HG02885 (cell line): ENCODE measurements around the gene ANAPC15.
A peak's percentile ranks its signal among the peaks of the same experiment; 100 is the strongest.

Source experiments
- ATAC-seq: cut with Tn5 transposase; IDR thresholded peaks from one replicate; pipeline ENCODE4 v1.9.1; 2021; ENCODE audit warnings: mild to moderate bottlenecking; ENCODE audit not compliant: unreplicated experiment, poor library complexity

ANAPC15 gene

DNA sequence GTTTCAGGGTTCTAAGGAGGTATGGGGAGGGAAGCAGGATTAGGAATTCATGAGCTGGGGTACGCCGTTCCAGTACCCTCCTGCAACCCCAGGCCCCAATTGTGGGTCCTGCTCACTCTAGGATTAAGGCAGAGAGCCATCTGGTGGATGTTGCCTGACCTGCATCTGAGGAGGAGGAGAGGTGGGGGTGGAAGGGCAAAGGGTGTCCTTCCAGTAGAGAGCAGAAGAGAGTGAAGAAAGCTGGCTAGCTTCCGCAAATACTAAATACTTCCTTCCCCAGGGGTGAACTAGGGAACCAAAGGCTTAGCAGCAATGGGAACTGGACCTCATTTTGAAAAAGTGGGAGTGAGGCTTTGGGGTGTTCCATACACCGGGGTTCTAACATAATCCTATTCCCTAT lies 21.2 kb downstream of the ANAPC15 start:
- peak; percentile 59 for ATAC-seq

DNA sequence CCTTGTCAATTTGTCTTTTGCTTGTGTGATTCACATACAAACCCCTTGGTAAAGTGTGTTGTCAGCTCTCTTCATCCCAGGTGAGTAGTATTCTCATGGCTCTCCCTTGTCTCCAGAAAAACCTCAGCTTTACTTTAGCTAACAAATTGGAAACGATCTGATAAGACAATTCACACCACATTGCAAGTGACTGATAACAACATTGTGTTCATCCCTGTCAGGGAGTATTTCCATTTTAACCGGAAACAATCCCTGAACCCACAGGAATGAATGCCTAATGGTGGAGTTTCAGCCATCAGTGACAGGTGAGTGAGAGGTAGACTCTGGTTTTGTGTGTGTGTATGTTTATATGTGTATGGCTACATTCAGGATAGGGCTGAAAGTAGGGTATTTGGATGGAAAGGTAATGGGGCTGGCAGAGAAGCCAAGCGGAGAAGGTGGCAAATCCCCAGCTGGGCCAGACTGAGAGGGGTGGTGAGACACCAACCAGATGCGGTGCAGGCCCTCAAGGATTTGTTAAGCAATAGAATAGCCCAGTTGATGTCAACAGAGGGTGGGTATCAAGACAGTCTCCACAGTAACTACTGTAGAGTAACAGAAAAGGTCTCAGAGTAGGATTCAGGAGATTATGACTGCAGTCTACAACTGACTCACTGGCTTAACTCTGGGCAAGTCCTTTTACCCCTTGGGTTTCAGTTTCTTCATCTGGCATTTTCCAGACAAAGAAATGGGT lies 24.3 kb downstream of the ANAPC15 start:
- no peak for ATAC-seq

DNA sequence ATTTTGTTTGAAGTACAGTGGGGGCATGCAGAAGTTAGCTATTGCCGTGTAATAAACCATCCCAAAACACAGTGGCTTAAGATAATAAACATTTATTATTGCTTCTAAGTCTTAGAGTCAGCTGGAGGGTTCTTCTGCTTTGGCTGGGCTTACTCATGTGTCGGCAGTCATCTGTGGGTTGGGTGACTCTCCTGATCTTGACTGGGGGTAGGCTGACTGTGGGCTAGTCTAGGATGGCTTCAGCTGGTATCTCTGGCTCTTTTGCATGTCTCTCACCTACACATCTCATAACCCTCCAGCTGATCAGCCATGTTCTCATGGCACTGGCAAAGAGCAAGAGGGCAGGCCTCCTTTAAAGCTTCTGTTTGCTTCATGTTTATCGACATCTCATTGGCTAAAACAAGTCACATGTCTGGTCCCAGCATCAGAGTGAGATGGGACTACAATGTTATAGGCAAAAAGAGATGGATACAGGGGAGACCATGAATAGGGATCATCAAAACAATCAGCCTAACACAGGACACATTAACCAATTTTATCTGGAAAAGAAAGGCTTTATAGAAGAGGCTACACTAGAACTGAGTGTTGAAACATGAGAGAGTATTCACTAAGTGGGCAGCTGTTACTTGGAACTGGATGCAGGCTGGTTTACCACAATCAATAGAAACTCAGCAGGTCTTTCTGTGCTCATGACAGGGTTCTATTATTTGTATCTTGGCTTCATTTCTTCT lies 26.7 kb downstream of the ANAPC15 start:
- no peak for ATAC-seq

DNA sequence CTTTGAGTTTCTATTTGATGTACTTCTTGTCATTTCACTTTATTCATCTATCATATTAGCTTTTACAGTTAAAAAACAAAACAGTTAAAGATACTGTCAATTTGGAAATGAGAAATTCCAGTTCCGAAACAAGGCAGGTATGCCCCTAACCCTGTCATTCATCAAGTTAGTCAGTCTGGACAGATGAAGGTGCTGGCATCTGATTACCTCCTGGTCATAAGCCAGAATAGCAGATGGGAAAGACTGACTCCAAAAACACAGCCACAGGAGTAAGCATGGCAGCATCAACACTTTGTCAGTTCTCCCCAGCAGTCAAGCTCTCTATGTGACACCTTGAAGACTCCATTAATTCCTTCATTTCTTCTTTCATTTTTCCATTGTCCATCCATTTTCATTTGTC lies 27.5 kb downstream of the ANAPC15 start:
- ATAC-seq = no peak

DNA sequence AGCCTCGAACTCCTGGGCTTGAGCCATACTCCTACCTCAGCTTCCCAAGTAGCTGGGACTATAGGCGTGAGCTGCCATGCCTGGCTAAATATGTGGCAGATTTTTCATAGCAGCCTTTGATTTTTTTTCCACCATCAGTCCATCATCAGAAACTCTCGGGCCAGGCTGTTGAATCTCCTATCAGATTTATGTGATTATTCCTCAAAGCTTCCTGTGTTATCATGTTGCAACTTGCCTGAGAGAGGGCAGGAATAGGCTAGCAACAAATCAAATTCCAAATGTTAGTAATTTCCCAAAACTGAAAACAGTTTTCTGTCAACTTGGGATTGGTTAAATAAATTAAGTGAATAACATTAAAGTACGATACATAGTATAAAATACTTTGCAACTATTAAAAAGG lies 28.4 kb downstream of the ANAPC15 start:
- ATAC-seq = no peak

DNA sequence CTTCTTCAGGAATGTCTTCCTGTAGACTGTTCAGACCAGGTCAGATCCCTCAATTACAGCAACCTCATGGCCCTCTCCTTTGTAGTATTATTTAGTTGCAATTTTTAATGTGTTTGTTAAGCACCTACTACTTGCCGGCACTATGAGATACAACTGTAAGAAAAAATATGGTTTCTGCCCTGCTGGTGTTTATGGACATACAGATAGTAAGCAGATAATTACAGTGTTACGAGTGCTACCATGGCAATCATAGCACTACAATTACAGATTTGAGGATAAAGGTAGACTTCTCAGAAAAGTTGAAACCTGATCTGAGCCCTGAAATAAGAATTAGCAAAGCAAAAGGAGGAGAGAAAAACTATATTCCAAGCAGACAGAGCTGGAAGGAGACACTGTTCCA lies 29.1 kb downstream of the ANAPC15 start:
- ATAC-seq = no peak

DNA sequence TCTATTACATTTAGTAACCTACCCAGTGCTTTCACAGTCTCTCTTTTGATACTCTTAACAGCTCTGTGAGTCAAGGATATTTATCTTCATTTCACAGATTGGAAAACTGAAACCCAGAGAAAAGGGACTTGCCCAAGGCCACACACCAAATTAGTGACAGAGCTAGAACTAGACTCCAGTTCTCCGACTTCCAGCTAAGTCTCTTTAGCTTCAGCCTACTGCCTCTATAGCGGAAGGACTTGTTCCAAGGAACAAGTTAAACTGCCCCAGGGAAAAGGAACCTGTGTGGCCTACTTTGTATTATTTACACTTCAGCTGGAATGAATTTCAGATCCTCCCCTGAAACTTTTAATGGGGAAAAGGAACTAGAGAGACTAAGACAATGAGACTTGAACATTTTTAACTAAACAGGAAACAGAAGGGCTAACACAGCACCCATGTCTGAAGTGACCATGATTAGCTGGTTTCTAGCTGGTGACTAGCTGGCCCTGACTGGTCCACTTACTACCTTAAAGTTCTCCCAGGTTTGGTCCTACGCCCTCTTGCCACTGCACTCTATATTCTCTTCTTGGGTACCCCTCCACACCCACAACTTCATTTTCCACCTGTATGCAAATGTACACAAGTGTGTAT lies 30.6 kb downstream of the ANAPC15 start:
- ATAC-seq = no peak

DNA sequence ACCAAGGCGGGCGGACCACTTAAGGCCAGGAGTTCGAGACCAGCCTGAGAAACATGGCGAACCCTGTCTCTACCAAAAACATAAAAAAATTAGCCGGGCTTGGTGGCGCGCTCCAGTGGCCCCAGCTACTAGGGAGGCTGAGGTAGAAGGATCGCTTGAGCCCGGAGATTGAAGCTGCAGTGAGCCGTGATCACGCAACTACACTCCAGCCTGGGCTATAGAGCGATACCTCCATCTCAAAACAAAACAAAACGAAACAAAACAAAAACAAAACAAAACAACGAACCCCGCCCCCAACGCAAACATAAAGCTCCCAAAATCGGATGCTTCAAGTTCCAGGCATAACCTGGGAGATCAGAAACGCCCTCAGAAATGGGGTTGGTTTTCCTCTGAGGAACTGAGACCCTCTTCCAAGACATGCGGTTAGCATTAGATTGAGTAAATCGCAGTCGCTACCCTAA lies 31.3 kb downstream of the ANAPC15 start:
- no peak for ATAC-seq

DNA sequence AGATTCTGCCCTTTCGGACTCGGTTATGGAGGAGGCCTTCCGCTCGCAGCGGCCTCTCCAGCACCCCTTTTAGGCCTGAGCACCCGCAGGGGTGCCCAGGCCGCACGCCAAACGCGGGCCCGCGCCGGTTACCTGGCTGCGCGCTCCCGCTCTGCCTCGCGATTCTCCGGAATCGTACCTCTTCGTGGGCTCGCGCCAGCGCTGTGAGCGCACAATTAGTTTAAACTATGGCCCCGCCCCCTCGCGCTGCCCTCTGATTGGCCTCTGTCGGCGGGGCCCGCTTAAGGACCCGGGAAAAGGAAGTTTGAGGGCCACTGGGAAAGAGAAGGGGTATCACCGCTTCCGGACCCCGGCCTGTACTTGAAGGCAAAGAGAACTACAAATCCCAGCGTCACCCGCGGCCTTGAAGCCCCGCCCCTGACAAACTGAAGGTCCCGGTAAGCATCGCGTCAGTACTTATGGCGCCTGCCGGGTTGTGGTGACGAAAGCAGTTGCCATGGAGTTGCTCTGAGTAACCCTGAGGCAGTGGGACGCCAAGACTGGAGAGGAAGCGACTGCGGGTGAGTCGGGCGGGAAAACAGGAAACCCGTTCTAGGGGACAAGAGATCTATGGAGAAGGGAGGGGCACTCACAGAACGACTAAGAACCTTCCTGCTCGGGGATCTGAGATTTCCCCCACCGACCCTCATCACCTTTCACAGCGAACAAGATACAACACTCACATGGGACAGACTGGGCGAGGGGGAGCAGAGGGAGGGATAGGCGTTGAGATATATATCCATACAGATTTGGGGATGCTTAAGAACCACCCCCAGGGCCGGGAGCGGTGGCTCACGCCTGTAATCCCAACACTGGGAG lies 31.9 kb downstream of the ANAPC15 start, which contains the start of the genes LRRC51 and NUMA1:
Gene LRRC51, plus strand, starts transcription at position 525 of the 858 bp plus-strand sequence. CDS start 8,234 bp downstream, outside the sequence.
Gene NUMA1, minus strand, starts transcription at position 217 of the 858 bp plus-strand sequence. CDS start 44,599 bp downstream, outside the sequence.
- ATAC-seq = peak; percentile 95

DNA sequence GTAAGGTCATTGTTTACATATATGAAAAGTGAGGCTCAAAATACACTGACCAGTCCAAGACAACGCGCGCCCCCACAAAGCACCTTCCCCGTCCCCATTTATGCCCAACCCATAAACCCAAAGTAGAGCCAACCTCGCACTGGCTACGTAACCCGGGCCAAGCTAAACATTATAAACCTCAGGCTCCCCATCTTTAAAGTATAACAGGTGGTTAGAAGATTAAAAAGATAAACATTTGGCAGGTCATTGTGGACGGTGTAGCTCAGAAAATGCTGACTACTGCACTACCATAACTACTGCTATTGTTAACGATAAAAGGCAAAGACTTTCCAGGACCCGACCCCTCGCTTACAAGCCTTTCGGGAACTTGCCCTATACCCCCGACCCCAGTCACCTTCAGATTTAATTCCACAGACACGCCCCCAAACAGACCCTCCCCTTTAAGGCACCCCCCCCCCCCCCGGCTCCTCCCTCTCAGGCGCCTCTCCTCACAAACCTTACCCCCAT lies 32.6 kb downstream of the ANAPC15 start:
- no peak for ATAC-seq

DNA sequence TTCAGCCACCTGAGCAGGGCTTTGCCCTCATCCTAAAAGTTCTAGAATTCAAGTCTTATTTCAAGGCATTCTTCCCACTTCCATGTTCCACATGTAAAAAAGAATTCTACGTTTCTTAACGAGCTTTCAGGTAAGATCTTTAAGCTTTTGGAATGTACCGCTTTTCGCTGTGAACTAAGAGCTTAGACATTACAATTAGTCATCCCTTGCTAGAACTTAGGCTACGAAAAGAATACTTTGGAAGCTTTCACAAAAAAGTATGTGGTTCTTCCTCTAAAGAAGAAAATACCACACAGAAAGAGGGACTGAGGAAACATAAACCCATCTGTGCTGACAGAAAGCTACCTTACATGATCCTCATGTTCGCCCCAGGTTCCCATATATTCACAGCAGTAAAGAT lies 34.0 kb downstream of the ANAPC15 start:
- no peak for ATAC-seq

DNA sequence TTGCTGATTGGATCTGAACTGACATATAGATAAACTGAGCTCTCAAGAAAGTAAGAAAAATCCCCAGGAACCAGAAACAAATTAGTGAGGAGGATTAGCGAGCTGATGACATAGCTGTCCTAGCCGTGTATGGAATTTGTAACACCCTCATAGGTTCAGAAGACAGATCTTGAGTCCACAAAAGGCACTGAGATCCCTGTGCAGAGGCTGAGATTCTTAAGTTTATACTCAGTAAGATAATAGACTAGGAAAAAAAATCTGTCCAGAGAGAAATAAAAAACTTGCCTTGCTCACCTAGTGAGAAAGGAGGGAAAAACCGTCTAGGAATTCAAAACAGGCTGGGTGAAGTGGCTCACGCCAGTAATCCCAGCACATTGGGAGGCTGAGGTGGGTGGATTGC lies 36.7 kb downstream of the ANAPC15 start:
- ATAC-seq = no peak

DNA sequence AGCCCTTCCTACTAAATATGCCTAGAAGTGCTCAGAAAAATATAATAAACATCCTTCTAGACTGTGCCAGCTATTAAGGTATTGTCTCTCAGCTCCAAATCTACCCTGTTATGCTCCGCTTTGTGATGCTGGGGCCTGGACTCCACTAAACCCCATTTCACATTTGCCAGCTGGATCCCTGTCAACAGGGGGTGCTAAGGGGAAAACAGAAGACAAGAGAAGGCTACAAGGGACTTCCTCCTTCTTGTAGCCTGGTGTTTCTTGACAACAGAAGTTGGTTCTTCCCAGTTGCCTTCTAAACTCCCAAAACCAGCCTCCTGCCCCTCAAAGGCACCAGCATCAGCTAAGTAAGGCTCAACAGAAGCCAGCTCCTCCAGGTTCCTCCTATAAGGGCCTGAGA lies 37.4 kb downstream of the ANAPC15 start:
- no peak for ATAC-seq

DNA sequence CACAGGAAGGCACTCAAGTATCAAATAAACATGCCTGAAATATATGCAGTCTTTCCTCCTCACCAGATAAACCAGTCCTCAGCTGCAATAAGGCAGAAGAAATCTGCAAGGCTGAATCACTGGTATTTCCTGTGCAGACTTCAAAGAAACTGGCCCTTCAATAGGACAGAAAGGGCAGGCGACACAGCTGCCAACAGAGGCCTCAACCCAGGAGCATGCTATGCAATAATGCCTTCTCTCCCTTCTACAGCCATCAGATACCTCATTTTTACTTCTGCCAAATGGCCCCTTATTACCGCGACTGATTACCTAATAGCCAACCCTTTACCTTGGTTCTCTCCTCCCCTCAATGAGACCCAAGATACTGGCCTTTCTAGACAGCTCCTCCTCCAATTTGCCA lies 40.1 kb downstream of the ANAPC15 start:
- ATAC-seq = no peak

DNA sequence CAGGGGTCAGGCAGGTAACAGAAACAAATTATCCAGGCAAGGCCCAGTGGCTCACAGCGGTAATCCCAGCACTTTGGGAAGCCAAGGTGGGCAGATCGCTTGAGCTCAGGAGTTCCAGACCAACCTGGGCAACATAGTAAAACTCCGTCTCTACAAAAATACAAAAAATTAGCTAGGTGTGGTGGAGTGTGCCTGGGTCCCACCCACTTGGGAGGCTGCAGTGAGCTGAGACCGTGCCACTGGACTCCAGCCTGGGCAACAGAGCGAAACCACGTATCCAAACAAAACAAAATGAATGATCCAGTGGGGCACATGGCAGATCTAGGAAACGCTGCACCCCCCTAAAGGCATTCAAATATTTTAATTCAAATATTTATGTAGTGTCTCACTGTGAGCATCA lies 42.0 kb downstream of the ANAPC15 start:
- ATAC-seq = no peak

DNA sequence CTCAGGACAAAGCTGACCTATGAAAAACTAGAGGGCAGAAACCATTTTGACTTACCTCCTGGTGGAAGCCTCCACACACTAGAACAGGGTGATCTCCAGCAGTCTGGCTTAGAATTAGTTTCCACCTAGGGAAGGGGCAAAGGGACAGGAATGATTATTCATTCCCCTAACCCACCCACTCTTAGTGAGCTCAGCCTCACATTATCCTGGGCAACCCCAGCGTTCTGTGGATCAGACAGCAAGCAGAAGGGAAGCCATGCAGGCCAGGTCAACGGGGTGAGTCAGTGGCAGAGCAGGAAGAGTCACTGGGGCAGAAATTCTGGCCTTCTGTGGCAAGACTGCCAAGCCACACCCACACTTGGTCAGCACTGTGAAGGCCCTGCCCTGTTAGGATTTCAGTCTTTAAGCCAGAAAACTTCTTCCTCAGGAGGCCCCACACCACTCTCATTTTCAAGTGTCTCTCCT lies 42.7 kb downstream of the ANAPC15 start:
- ATAC-seq = peak; percentile 46

DNA sequence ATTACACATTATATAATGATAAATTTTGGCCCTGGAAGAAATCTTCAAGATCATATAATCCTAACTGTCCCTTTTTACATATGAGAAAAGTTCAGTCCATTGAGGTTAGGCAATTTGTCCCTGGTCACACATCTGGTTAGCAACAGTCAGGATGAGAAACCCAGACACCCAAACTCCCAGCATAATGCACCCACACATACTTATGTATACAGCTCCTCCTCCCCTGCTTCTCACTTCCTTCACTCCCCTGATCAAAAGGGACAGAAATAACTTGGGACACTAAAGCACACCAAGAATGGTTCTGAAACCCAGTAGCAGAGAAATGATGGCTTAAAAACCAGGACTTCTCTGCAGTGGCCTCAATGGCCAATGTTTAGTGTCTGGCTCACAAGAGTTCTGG lies 43.3 kb downstream of the ANAPC15 start:
- ATAC-seq = peak; percentile 37

DNA sequence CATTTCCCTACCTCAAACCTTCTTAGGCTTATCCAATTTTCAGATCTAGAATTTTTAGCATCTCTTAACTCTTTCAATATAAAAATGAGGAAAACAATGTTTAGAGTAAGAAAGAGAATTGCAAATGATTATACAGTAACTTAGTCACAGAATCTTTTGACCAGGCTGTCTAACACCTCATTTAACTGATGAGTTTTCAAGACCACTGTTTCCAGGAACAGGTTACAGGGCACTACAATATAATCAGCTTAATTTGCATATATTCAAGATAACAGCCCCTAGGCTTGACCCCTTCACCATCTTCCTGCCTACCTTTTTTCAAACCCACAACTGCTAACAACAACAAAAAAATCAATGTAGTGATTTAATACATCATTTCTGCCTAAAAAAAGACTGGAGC lies 44.8 kb downstream of the ANAPC15 start:
- no peak for ATAC-seq

DNA sequence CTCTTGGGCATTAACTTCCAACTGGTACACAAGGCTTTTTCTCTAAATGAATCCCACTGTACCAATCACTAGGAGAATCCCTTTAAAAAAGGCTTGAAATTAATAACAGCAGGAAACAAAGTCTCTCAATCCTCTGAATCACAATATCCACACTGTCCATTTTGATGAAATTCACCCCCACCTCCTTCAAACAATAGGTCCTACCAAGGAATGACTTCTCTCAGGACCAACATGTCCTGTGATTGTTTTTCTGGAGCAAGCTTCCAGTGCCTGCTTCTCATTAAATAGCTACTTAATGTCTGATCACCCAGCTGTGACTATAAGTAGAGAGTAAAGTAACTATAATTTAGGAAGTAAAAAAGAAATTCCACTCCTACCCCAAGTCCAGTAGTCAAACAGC lies 45.2 kb downstream of the ANAPC15 start:
- no peak for ATAC-seq

DNA sequence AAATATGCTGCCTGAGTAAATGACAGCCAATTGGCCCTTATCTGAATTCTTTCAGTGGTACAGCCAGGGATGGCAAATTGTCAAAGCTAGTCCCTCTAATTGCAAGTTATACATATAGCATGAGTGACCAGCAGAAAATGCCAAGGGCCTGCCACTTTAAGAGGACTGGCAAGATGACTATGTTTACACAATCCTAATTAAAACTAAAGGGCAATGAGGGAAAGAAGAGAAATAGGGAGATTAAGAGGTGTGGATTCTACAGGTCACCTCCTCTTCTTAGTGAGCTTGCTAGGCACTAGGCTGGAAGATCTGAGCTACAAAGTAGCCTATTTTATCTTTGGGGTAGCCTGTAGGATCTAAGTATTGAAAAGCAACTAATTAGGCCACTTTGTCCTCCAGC lies 45.6 kb downstream of the ANAPC15 start:
- no peak for ATAC-seq
